GM18498 (cell line): ENCODE results near the gene NODAL.
"Not testable (repeated sequence)": the region's sequence is repeated elsewhere in the genome, so short reads cannot be mapped to it uniquely, and the experiment has no call there.

ENCODE experiments used
- ATAC-seq: cut with Tn5 transposase; IDR thresholded peaks from one replicate; pipeline ENCODE4 v1.9.1; 2021; ENCODE audit warnings: mild to moderate bottlenecking, moderate library complexity; ENCODE audit not compliant: unreplicated experiment

The NODAL gene

DNA sequence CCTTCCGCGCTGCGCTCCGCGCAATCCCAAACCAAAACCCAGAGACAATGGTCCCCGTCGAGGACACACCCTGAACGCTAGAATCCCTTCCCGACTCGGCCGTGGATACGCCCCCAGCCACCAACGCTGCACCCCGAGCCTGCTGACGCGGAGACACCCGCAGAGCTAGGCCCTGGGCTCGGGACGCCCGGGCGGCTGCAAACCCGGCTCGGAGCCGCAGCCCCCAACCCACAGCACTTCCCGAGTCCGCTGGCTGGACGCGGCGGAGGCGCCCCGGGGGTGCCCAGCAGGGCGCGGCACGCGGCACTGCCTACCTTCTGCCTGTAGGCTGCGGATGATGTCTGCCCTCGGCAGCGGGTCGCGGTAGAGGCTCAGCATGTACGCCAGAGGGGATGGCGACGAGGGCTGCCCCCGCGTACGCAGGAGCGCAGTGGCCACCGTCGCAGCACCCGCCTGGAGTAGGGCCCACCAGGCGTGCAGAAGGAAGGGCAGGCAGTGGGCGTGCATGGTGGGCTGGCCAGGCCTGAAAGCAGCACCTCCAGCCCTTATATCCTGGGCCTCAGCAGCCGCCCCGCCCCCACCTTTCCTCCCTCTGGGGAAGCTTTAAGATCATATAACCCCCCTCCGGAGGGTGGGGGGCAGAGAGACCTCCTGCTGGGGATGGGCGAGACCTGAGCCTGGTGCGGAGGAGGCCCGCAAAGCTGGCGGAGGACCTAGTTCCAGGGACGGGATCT is at the start of gene NODAL:
TSS of gene NODAL (minus strand) at position 521 of the 734 bp plus-strand sequence. CDS start at position 507, 14 bp downstream.
- ATAC-seq, result no peak

DNA sequence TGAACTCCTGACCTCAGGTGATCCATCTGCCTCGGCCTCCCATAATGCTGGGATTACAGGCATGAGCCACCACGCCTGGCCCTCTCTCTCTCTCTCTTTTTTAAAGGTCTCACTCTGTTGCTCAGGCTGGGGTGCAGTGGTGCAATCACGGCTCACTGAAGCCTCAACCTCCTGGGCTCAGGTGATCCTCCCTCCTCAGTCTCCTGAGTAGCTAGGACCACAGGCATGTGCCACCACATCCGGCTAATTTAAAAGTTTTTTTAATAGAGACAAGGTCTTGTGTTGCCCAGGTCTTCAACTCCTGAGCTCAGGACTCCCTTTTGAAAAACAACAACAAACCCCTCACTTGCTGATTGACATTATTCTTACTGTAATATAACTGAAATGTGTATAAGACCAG is 48.7 kb upstream of the NODAL start:
- ATAC-seq, result no peak

DNA sequence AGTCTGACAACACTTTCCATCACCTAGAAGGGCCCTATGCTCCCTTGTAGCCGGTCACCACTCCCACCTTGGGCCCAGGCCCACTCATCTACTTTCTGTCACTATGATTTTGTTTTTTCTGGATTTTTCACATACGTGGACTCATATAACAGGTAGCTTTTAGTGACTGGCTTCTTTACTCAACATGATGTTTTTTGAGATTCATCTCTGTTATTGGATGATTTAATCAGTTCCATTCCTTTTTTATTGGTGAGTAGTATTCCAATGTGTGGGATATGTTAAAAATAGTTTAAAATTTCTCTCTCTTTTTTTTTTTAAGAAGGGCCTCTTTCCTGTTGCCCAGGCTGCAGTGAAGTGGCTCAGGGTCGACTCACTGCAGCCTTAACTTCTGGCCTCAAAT is 46.3 kb upstream of the NODAL start:
- no peak for ATAC-seq

DNA sequence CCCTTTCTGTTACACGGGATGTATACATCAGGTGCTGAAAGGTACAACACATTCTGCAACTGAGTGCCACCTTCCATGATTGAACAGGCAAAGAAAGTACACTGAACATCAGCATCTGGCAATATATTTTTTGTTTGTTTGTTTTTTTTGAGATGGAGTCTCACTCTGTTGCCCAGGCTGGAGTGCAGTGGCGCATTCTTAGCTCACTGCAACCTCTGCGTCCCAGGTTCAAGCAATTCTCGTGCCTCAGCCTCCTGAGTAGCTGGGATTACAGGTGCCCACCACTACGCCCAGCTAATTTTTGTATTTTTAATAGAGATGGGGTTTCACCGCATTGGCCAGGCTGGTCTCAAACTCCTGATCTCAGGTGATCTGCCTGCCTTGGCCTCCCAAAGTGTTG is 42.4 kb upstream of the NODAL start:
- ATAC-seq, result not testable (repeated sequence)

DNA sequence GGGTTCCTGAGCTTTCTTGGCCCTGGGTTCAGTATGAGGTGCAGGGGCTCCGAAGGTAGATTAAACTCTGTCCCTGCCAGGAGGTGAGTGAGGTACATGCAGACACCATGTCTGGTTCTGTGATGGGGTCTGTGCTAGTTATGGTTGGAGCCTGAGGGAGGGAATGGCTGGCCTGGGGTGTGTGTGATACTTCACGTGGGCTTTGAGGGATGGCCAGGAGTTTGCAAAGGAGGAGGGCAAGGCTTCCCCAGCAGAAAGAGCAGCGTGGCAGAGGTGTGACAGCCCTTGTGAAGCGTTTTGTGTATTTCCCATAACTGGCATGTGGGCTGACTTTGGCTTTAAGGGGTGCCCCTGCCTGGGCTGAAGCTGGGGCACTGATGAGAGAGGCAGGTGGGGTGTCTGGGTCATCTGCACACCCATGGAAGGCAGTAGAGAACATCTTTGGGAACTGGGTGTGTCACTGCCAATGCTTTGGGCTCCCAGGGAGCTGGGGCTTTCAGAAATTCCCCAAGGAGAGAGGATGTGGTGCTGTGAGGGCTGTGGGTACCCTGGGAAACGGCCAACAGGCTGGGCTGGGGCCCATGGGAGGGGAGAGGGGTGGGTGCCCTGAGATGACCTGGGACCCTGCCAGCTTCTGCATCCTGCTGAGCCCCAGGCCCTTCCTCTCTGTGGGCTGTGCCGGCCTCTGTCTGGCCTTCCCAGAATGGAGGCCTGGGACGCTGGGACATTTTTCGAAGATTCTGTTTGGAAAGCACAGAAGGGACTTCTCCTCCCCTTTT is 41.7 kb upstream of the NODAL start:
- ATAC-seq, result no peak

DNA sequence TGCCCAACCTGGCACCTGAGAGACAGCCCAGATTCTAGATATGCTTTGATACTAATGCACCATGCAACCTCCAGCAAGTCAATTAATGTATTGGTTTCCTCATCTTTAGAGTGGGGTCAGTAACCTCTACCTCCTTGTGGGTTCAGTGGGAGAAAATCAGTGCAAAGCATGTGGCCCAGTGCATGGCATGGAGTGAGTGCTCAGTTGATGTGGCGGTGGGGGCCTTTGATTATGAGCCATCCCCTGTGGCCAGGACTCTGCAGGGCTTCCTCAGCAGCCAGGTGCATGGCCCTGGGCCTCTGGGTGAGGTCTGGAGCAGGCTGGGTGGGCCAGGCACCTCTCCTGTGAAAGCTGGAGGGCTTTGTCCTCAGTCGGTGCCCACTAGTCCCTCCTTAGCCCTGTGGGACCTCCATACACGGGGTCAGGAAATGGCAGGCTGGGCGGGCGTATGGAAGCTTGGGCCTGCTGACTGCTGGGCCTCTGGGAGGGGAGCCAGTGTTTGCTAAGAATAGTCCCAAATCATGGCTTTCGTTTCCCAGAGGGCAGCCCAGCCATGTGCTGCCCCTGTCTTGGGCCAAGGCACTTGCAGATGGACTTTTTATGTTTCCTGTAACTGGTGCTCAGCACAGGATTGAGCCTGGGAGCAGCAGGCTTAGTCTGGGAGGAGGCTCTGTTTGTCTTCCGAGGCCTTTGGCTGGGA is 40.5 kb upstream of the NODAL start:
- ATAC-seq, result no peak

DNA sequence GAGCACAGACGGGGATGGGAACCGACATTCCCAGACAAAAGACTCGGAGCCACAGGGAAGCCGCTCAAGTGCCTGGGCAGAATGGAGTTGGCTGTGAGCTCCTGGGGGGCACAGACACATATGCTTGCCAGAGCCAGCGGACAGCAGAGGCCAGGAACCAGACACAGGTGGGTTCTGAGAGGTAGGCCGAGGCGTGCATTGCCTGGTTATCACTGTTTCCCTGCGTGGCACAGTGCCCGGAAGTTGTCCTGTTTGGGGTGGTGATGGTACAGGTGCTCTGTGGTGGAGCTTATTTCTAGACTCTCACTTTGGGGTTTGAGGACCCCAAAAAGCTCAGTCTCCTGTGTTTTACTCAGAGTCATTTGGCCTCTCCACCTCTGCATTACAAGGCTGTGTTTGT is 39.6 kb upstream of the NODAL start:
- no peak for ATAC-seq

DNA sequence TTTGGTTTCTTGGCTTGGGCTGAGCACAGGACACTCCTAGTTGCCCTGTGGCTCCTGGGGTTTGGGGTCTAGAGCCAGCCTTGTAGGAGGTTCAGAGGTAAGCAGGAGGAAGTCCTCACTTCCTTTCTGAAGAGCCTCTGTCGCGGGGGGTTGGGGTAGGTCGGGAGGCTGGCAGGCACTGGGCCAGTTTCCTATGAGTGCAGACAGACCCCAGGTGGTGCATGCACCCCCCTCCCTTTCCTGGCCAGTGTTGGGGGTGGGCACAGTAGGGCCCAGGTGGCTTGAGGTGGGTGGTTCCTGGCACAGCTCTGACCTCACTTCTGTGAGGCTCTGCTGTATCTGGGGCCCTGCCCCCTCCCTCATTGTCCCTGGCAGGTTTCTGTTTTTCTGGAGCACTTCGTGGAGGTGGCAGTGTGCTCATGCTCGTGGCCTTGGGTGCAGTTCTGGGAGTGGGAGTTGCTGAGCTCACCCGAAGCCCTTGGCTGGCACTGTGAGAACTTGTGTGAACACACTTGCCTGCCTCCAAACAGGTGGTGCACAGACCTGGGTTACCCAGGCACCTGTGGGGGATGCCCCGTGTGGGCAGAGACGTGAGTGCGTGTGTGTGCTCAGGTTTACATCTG is 38.9 kb upstream of the NODAL start:
- no peak for ATAC-seq

DNA sequence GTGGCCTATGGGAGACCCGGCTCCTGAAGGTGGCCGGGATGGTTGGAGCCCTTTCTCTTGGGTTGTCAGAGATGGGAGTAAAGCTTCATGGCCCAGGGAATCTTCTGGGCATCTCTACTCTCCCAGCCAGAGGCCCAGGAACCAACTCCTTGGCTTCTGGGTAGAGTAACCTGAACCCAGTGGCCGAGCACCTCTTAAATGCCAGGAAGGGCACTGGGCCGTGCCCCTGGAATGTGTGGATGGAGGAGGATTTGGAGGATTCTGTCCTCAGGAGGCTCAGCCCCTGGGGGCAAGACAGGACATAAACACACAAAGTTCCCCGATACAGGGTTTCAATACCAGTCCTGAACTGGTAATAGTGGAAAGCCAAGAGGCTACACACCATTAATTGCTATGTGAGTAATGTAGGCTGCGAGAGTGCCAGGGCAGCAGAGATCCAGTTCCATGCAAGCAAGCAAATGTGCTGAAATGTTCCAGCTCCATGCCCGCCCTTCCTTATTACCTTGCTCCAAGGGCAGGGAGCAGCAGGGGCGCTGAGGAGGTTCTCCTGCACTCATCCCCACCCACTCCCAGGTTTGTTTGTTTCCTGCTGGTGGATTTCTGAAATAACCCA is 38.3 kb upstream of the NODAL start:
- no peak for ATAC-seq

DNA sequence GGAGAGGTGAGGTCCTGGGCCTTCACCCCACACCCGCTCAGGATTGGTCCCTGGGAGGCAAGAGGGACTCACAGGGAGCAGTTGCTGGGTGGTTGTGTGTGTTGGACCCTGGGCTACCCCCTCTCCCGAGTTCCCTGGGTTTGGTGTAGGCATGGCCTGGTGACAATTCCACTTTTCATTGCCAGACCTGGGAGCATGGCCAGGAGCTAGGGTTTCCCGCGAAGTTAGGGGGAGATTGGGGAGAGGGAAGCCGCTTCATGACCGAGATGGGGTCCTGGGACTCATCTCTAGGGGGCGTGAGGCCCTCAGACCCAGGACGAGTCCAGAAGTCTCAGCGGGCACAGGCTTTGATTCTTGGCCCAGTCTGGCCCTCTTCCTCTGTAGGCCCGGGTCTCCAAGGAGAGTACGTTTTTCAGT is 37.7 kb upstream of the NODAL start:
- no peak for ATAC-seq

DNA sequence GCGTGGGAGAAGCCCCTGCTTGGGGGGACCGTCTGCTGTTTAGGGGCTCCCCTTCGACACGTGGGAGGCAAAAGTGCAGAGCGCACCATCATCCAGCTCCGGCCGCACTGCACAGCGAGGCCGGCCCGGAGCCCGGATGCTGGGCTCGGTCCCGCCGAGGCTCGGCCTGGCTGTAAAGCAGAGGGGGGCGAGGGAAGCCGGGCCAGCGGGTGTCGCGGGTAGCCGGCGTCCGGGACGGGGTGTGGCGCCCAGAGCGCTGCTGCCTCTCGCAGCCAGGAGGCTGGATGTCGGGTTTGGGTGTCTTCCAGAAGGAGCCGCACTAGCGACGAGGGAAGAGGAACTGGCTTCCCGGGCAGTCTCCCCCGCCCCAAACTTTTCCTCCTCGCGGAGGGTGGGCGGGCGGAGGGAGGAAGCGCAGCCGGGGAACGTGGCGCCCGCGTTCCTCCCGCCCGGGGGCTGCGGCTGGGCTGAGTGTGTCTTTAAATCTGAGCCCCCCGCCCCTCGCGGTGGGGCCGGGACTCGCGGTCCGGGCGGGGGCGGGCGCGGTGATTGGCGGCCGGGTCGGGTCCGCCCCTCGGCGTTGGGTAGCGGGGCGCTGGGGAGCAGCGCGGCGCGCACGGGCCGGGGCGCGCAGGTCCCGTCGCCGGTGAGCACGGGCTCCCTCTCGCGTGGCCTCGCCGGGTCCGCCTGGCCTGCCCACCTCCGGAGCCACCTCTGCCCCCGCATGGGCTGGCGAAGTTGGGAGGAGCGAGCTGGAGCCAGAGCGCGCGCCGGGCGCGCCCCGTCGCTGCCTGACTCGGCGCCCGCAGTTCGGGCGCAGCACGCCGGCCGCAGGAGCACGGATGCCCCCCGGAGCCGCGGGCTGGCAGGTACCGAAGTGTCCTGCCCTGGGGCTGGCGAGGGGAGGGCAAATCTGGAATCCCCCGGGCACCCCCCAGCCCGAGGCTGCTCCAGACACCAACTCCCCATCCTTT is 37.0 kb upstream of the NODAL start, which contains the start of gene PALD1:
TSS of gene PALD1 (plus strand) at position 577 of the 974 bp plus-strand sequence. CDS start 47,185 bp downstream, outside the sequence.
- ATAC-seq, result no peak

DNA sequence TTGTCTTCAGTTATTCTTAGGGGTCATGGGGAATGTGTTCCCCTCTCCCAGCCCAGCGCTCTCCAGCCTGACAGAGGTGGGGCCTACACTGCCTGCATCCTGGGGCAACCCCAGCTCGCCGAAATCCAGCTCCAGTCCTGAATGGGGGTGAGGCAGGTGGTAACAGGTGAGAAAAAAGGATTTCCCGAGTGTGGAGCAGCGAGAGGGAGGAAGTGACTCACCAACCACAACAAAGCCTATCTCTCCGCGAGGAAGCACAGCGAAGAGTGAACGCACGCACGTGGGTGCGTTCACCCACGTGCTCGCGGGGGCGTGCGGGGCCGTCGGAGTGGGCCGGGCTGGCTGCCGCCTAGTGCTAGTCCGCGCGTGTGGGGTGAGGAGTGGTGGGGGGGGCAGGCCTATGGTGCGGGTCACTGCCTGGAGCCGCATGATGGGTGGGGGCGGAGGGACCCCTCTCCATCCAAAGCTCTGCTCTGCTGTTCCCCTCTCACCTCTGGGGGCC is 36.2 kb upstream of the NODAL start:
- no peak for ATAC-seq

DNA sequence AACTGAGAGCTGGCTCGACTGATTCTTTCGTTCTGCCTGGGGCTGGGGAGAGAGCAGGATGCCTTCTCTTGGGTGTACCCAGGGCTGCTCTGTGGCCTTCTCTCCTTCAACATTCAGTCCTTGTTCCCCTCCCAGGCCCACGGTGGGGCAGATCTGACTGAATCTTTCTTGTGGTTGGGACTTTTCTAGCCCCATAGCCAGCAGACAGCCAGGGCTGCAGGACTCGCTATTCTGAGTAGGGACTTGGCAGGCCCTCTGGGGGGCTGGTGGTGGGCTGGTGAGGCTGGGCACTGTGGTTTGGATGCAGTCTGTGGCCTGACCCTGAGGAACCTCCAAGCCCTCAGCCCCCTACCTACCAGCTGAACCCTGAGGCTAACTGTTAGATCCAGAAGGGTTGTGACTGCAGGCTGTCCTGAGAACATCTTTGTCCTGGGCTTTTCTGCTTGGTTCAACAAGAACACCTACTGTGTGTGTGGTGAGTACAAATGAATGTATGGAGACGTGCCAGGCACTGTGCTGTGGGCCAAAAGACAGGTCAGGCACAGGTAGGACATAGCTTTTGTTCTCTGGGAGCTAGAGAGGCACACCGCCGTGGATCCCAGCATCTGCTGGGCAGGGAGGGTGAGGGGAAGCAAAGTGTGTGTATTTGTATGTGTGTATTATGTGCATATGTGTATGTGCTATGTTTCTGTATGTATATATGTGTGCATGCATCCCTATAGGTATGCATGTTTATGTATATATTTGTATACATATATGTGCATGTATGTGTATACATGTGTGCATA is 35.0 kb upstream of the NODAL start:
- no peak for ATAC-seq

DNA sequence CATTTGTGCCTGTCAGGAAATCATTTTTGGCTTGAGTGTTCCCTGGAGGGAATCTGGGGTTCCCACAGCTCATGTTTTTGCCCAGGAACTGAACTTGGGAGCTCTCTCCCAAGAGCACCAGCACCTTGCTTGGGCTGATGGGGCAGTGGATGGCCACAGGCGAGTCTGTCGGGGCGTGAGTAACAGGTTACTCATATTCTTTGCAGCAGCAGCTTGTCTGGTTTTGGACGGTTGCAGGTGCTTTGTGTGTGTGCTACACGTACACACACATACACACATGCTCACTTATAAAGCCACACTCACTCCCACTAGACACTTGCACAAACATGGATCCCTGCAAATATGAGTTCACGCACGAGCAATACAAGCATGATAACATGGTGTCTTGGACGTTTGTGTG is 34.2 kb upstream of the NODAL start:
- no peak for ATAC-seq

DNA sequence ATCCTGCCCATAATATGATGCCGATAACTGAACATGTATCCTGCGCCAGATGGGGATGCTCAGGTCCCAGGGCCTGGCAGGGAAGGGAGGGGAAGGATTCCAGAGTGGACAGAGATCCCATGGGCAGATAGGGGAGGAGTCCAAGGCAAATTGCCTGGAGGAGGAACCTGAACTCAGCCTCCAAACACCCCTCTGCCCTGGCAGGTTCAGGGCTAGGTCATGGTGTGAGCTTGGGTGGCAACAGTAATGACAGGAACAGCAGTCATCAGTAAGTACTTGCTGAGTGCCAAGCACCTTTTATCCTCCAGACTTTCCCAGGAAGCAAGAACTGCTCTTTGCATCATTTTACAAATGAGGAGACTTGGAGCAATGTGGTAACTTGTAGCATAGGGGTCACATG is 33.3 kb upstream of the NODAL start:
- ATAC-seq, result no peak

DNA sequence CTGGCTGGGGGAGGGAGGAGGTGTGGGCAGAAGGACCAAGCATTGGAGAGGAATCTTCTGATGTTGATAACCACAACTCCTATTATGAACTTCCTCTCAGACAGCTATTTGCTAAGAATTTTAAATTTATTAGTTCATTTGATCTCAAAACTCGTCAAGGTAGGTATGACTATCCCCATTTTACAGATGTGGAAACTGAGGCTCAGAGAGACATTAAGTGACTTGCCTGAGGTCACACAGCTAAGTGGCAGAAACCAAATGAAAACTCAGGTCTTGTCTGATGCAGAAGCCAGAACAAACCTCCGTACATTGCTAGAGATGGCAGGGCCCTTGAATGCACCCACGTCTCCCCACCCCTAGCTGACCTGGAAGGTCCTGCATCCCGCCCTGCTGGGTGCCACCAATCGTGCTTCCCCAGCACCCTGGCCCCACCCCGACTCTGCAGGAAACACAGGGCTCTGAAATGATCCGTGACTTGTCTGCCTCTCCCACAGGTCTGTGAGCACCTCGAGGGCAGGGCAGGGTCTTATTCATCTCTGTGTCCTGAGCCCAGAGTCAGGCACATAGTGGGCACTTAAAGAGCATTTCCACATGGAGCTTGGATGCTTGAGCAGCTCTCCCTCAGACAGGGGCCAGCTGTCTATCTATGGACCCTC is 31.4 kb upstream of the NODAL start:
- no peak for ATAC-seq

DNA sequence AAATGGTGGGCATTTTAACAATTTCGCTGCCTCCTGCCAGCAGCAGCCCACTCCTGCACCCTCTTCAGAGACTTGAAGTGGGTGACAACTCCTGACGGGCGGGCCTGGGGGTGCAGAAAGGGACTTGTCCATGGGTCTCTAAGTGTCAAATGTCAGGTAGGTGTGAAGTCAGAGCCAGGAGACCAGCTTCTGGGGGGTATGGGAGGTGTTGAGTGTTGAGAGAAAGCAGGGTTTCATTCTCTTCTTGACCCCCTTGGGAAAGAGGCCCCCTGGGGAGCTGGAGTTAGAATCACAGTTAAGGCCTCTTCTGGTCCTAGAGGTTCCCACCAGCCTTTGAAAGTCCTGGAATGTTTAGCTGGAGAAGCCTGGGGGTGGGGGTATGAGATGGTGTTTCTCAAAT is 25.5 kb upstream of the NODAL start:
- no peak for ATAC-seq

DNA sequence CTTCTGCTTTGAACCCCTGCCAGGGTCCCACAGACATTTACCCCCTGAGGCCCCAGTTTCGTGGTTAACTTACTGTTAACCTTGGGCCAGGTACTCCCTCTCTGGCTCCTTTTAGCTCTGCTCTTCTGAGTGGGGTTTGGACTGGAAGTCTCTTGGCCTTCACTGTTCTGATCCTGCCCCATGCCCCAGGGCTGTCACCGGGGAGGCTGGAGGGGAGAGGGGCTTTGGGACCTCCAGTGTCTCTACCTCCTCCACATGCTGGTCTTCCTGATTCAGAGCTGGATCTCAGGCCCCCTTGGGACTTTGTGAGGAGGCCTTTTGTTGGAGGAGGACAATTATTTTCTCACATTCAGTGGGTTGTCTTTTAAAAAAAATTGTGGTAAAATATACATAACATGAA is 24.4 kb upstream of the NODAL start:
- no peak for ATAC-seq
